GM21381 (cell line): ENCODE results near the gene REM1.

Experiments used
- ATAC-seq: cut with Tn5 transposase; IDR thresholded peaks from one replicate; pipeline ENCODE4 v1.9.1; 2021; ENCODE audit warnings: mild to moderate bottlenecking, moderate library complexity; ENCODE audit not compliant: unreplicated experiment

REM1 gene

GRCh38 chr20:31522731-31523130, 47.6 kb downstream of the REM1 start:
- ATAC-seq = no peak

GRCh38 chr20:31523361-31524283, 48.5 kb downstream of the REM1 start:
- no peak for ATAC-seq

GRCh38 chr20:31527266-31527665, 52.2 kb downstream of the REM1 start:
- ATAC-seq = no peak
